ACHN (cell line): ENCODE results near the gene MAN2B2.

Experiments
- DNase-seq: peaks from one replicate; pipeline ENCODE4 v3.0.0-alpha.2; 2015
- in situ Hi-C: cut with HindIII; loops from 2 replicates; pipeline ENCODE4 v1.10.0; 2017; ENCODE audit warnings: low sequenced_read_pairs, low pct_ligation_motif_present, low pct_unique_long_range_greater_than_20kb

The MAN2B2 gene

DNA sequence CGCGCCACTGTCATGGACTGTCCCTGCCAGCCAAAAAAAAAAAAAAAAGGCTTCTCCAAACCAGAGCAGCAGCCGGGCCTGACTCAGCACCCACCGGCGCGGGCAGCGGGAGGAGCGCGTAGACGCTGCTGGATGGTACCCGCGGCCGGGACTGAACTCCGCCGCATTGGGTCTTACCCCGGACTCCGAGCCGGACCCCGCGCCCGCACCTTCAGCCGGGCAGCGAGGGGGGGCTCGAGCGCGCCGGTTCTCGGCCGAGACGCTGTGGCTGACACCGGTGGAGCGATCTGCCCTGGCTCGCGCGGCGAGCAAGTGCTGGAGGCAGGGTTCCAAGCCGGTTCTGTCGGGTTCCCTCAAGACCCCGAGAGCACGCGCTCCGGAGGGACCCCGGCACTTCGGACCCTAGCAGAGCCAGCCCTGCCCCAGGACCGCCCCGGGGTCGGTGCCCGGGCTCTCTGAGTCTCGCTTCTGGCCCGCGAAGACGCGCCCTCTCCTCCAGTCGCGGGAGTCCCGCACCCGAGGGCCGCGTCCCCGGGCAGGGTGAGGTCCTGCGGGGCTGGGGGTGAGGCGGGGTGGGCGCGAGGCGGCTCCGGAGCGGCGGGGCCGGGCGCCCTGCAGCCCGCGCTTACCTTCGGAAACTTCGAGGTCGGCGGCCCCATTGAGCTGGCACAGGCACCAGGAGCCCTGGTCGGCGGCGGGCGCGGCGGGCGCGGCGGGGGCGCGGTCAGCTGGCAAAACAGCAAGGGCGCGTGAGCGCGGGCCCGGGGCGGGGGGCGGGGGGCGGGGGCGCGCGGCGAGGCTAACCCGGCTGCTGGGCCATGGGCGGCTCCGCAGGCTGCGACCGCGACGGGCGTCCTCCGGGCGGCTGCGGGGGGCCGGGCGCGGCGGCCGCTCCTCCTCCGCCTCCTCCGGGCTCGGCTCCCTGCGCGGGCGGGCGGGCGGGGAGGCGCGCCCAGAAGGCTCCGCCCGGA, 11.8 kb upstream of the MAN2B2 start:
- no peak for DNase-seq
- in situ Hi-C loops, result no loop called here

GRCh38 chr4:6563935-6564645, 10.9 kb upstream of the MAN2B2 start:
- in situ Hi-C loops, result no loop called here
- no peak for DNase-seq

- DNase-seq, result no peak
- in situ Hi-C loops, result no loop called here
Measured at GRCh38 chr4:6565691-6566390, 9.1 kb upstream of the MAN2B2 start.

DNA sequence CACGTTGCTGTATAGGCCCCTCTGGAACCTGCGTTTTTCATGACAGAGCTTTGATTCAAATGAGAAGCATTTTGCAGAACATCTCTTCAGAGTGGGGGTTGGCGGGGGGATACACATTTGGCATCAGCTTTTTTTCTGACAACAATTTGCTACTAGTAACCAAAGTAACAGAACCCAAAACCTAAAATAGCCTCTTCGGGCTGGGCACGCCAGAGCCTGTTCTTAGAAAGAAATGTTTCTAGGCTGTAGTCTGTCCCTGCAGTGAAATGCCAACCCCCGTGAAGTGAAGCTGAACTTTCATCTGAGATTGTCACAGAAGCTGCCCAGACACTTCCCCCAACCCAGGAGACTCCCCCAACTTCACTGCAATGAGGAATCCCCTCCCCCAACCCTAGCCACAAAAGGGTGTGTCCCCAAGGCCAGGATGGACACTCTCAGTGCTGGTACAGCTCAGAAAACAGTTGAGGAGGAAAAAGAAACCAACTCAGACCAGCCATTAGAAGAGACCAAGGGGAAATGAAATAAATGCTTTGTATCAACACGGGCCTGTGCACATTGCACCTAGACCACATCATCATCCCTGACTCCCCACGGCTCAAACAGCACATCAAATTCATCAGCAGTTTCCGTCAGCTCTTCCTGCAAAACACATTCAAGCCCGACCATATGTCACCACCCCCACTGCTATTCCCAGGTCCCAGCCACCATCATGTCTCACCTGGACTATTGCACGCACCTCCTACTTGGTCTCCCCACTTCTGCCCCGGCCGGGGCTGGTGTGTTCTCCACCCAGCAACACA, 8.4 kb upstream of the MAN2B2 start:
- no peak for DNase-seq
- in situ Hi-C loops, result no loop called here

DNA sequence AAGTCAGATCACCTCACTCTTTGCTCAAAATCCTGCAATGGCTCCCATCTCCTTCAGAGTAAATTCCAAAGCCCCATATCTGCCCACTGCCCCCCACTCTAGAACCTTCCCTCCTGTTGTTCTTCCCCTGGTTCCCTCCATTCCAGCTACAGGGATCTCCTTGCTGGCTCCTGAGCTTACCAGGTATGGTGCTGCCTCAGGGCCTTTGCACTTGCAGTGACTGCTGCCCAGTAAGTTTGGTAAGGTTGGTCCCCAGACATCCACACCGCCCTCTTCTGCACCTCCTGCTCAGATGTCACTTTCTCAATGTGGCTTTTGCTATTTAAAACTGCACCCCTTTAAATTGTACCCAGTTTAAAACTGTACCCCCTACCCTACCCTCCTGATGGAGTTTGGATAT, 7.8 kb upstream of the MAN2B2 start:
- no peak for DNase-seq
- in situ Hi-C loops, result no loop called here

GRCh38 chr4:6568148-6568547, 6.8 kb upstream of the MAN2B2 start:
- in situ Hi-C loops, result no loop called here
- no peak for DNase-seq

GRCh38 chr4:6568689-6569332, 6.2 kb upstream of the MAN2B2 start:
- in situ Hi-C loops, result no loop called here
- peak; percentile 72 for DNase-seq

DNA sequence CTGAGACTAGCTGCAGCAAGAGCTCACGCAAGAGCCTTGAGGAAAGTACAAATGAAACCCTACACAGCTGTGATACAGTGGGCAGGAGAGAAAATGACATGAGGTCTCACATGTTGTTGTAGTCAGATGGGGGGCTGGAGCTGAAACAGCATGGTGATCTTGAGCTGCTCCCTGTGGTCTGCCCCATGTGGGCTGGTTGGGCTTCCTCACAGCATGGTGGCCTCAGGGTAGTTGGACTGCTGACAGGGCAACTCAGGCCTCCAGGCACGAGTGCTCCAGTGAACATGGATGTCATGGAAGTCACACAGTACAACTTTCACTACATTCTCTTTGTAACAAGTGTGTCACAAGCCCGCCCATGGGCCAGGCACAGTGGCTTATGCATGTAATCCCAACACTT, 3.4 kb upstream of the MAN2B2 start:
- DNase-seq, result no peak
- in situ Hi-C loops, result no loop called here

DNA sequence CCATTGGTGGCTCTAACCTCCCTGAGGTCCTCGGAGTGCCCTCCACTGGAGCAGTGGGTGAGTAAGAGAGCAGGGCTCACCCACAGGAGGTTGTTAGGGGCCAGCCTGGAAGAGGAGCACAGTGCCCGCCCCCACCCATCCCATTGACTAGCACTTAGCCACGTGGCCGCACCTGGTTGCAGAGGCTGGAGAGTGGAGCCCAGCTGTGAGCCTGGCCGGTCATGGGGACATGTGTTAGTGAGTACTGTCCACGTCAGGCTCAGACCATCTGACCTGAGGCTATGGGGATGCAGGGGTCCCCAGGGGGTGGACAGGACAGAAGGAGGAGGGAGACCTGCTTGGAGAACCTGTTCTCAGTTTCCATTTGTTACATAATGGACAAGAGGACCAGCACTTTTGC, 1.4 kb upstream of the MAN2B2 start:
- in situ Hi-C loops, result no loop called here

GRCh38 chr4:6573986-6574746, 823 bp upstream of the MAN2B2 start:
- DNase-seq, result no peak

More for the DNA sequence above, 1.4 kb upstream of the MAN2B2 start:
- no peak for DNase-seq

GRCh38 chr4:6575503-6576240, 683 bp downstream of the MAN2B2 start:
- in situ Hi-C loops, result no loop called here
- DNase-seq, result no peak

More at GRCh38 chr4:6573986-6574746, 823 bp upstream of the MAN2B2 start:
- in situ Hi-C loops, result no loop called here

DNA sequence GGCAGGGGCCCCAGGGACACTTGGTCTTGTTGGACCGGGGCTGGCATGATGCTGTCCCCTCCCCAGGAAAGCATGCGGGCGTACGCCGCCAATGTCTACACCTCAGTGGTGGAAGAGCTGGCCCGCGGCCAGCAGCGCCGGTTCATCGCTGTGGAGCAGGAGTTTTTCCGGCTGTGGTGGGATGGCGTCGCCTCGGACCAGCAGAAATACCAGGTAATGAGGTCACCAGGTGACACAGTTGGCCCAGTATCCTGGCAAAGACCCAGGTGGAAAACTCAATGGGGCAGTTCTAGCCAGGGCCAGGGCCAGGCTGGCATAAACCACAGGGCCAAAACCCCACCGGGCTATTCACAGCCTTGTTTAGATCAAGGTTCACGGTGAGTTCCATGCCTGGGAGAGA, 1.5 kb downstream of the MAN2B2 start:
- in situ Hi-C loops, result no loop called here
- no peak for DNase-seq

DNA sequence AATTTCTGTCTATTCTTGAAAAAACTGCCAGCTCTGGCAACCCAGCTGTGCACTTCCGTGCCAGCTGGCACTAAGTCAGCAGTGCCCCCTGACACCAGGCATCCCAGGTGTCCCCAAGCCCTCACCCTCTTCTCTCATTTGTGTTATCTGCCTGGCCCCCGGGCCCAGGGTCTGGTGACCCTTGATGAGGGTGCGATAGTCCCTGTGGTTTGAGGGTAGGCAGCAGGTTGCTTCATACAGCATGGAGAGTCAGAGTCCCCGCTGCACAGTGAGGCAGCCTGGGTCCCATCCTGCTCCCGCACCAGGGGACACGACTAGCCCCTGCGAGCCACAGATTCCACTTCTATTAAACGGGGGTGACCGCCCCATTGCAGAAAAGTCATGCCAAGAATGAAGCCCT, 1.9 kb downstream of the MAN2B2 start:
- no peak for DNase-seq
- in situ Hi-C loops, result no loop called here

GRCh38 chr4:6577409-6577808, 2.4 kb downstream of the MAN2B2 start:
- in situ Hi-C loops, result no loop called here

DNA sequence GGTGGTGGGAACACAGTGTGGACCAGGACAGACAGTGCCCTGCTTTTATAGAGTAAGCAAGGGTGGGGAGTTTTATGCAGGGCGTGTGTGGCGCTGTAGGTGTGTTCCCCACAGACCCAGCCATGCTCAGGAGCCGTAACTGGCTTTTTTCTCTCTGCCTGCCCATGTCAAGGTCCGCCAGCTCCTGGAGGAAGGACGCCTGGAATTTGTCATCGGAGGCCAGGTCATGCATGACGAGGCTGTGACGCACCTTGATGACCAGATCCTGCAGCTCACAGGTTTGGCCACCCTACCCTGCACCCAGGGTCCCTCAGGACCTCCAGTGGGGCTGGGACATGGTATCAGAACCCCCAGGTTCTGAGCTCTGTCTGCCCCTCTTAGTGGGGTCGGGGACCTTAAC, 3.2 kb downstream of the MAN2B2 start:
- in situ Hi-C loops, result no loop called here
- no peak for DNase-seq

More at GRCh38 chr4:6577409-6577808, 2.4 kb downstream of the MAN2B2 start:
- no peak for DNase-seq

DNA sequence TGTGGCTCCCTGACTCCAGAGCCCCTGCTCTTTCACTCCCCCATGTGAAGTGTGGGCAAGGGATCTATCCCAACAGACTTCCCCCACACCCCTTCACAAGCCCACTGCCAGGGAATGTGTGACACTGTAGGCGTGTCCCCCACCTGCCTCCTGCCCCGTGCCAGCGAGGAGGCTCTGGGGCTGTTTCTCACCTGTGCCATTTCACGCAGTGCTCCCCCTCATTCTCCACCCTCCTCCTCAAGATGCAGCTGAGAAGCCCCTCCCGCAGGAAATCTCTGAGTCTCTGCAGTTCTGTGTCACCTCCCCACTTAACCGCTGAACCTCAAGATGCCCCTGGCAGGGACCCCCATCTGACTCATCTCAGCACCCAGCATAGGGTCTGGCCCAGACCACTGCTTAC, 5.4 kb downstream of the MAN2B2 start:
- in situ Hi-C loops, result no loop called here
- no peak for DNase-seq
